Measurements from ENCODE around the gene ABLIM3.

Gene ABLIM3

GRCh38 chr5:149297340-149298025 is 156.2 kb downstream of the ABLIM3 start:
- ATAC-seq (no peak), DNase-seq (ENCODE audit: low spot score in 2 of 2) (no peak)
- H3K27ac Mint-ChIP-seq = no peak overlapping the region
- no peaks in the 10 kb centered on the region for H3K9me3 Mint-ChIP-seq
- H3K36me3 Mint-ChIP-seq = no peaks in the 10 kb centered on the region
- no peaks in the 10 kb centered on the region for H3K4me1 Mint-ChIP-seq
- H3K4me3 Mint-ChIP-seq = no peak overlapping the region

- Mint-ChIP-seq H3K27ac (no peak overlapping the region), H3K36me3 (no peaks in the 10 kb centered on the region), H3K9me3 (no peaks in the 10 kb centered on the region), H3K4me3 (no peak overlapping the region), H3K4me1 (no peaks in the 10 kb centered on the region)
- ATAC-seq (no peak), DNase-seq (ENCODE audit: low spot score in 2 of 2) (no peak)
Observed at GRCh38 chr5:149298163-149298562, 156.9 kb downstream of the ABLIM3 start.

GRCh38 chr5:149298842-149299404 is 157.6 kb downstream of the ABLIM3 start:
- Mint-ChIP-seq H3K4me3 (no peak overlapping the region), H3K27ac (no peak overlapping the region), H3K9me3 (no peaks in the 10 kb centered on the region), H3K4me1 (no peaks in the 10 kb centered on the region), H3K36me3 (no peaks in the 10 kb centered on the region)
- no peak for ATAC-seq
- DNase-seq (ENCODE audit: low spot score in 2 of 2) = no peak

- no peaks in the 10 kb centered on the region for H3K9me3 Mint-ChIP-seq
- DNase-seq (ENCODE audit: low spot score in 2 of 2) (no peak), ATAC-seq (peak; percentile 35)
- H3K4me1 Mint-ChIP-seq = no peaks in the 10 kb centered on the region
- no peak overlapping the region for H3K4me3 Mint-ChIP-seq
- no peaks in the 10 kb centered on the region for H3K36me3 Mint-ChIP-seq
- no peak overlapping the region for H3K27ac Mint-ChIP-seq
Observed at GRCh38 chr5:149299451-149300054, 158.3 kb downstream of the ABLIM3 start.

- H3K4me3 Mint-ChIP-seq = no peak overlapping the region
- H3K4me1 Mint-ChIP-seq = no peaks in the 10 kb centered on the region
- ATAC-seq = no peak
- no peaks in the 10 kb centered on the region for H3K36me3 Mint-ChIP-seq
- H3K27ac Mint-ChIP-seq = no peak overlapping the region
- no peak for DNase-seq (ENCODE audit: low spot score in 2 of 2)
- H3K9me3 Mint-ChIP-seq = no peaks in the 10 kb centered on the region
Observed at GRCh38 chr5:149300441-149300840, 159.1 kb downstream of the ABLIM3 start.

GRCh38 chr5:149301049-149301743 is 159.9 kb downstream of the ABLIM3 start:
- Mint-ChIP-seq H3K9me3 (no peaks in the 10 kb centered on the region), H3K27ac (no peak overlapping the region), H3K4me3 (no peak overlapping the region), H3K4me1 (no peaks in the 10 kb centered on the region), H3K36me3 (no peaks in the 10 kb centered on the region)
- ATAC-seq (no peak), DNase-seq (ENCODE audit: low spot score in 2 of 2) (no peak)

GRCh38 chr5:149301744-149302380 is 160.6 kb downstream of the ABLIM3 start:
- Mint-ChIP-seq H3K27ac (no peak overlapping the region), H3K36me3 (no peaks in the 10 kb centered on the region), H3K4me3 (no peak overlapping the region), H3K4me1 (no peaks in the 10 kb centered on the region), H3K9me3 (no peaks in the 10 kb centered on the region)
- DNase-seq (ENCODE audit: low spot score in 2 of 2) = no peak
- no peak for ATAC-seq

- Mint-ChIP-seq H3K36me3 (no peaks in the 10 kb centered on the region), H3K9me3 (no peaks in the 10 kb centered on the region), H3K27ac (no peak overlapping the region), H3K4me3 (no peak overlapping the region), H3K4me1 (no peaks in the 10 kb centered on the region)
- DNase-seq (ENCODE audit: low spot score in 2 of 2) (no peak), ATAC-seq (no peak)
Observed at GRCh38 chr5:149302641-149303040, 161.3 kb downstream of the ABLIM3 start.

GRCh38 chr5:149303210-149303609 is 161.9 kb downstream of the ABLIM3 start:
- no peak overlapping the region for H3K4me3 Mint-ChIP-seq
- no peak for ATAC-seq
- H3K27ac Mint-ChIP-seq = no peak overlapping the region
- no peaks in the 10 kb centered on the region for H3K9me3 Mint-ChIP-seq
- no peak for DNase-seq (ENCODE audit: low spot score in 2 of 2)
- no peaks in the 10 kb centered on the region for H3K4me1 Mint-ChIP-seq
- no peaks in the 10 kb centered on the region for H3K36me3 Mint-ChIP-seq

- no peaks in the 10 kb centered on the region for H3K4me1 Mint-ChIP-seq
- no peak for ATAC-seq
- H3K36me3 Mint-ChIP-seq = no peaks in the 10 kb centered on the region
- DNase-seq (ENCODE audit: low spot score in 2 of 2) = no peak
- H3K27ac Mint-ChIP-seq = no peak overlapping the region
- no peaks in the 10 kb centered on the region for H3K9me3 Mint-ChIP-seq
- no peak overlapping the region for H3K4me3 Mint-ChIP-seq
Observed at GRCh38 chr5:149304195-149305078, 163.1 kb downstream of the ABLIM3 start.

GRCh38 chr5:149309354-149309753 is 168.1 kb downstream of the ABLIM3 start:
- no peaks in the 10 kb centered on the region for H3K9me3 Mint-ChIP-seq
- H3K4me3 Mint-ChIP-seq = no peak overlapping the region
- no peak for ATAC-seq
- no peaks in the 10 kb centered on the region for H3K4me1 Mint-ChIP-seq
- no peak for DNase-seq (ENCODE audit: low spot score in 2 of 2)
- H3K36me3 Mint-ChIP-seq = no peaks in the 10 kb centered on the region
- H3K27ac Mint-ChIP-seq = no peak overlapping the region

Data from stimulated activated effector memory CD8-positive, alpha-beta T cell treated with anti-CD3 and anti-CD28 coated beads, Interleukin-12 subunit alpha, Interleukin-12 subunit beta, amount 100 ng/mL, for 72 hours (primary cell).